Measurements from ENCODE around the gene NFKBIE. TPM values are rescaled to one million over a fixed set of nuclear protein-coding genes. Genes with fewer than 3 reads are reported as not detected.

Gene NFKBIE
- total and polyA plus RNA-seq, 2 of the 13 experiments (the other 11 are each of a cell fraction or from before 2014, with no cell fraction given), result 6.7 to 14.5 TPM

DNA sequence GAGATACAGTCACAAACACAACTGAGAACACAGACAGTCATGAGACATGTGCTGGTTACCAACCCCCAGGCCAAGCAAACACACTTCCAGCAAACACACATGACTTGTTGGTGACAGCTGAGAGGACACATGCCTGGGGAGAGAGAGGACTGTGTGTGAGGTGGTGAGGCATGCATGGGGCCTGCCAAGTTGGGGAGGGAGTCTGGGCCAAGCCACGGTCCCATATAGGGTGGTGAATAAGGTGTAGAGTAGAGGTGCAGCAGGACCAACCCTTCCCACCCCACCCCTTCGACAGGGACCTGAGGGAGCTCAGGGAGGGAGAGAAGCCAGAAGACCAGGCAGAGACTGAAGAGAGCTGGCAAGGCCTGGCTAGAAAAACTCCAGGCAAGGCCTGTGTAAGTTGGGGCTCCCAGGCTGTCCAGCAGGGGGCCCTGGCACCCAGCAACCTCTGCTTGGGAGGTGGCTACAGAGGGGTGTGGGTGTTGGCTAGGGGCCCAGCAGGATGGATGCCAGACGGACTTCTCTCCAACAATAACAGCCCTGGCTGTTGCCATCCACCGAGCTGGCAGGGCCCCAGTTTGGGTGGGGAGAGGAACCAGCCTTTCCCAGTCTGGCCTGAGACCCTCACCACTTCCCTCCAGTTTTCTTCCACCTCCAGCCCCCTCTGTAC, 43.9 kb downstream of the NFKBIE start (continued):
- TF ChIP-seq, protein P1, sequence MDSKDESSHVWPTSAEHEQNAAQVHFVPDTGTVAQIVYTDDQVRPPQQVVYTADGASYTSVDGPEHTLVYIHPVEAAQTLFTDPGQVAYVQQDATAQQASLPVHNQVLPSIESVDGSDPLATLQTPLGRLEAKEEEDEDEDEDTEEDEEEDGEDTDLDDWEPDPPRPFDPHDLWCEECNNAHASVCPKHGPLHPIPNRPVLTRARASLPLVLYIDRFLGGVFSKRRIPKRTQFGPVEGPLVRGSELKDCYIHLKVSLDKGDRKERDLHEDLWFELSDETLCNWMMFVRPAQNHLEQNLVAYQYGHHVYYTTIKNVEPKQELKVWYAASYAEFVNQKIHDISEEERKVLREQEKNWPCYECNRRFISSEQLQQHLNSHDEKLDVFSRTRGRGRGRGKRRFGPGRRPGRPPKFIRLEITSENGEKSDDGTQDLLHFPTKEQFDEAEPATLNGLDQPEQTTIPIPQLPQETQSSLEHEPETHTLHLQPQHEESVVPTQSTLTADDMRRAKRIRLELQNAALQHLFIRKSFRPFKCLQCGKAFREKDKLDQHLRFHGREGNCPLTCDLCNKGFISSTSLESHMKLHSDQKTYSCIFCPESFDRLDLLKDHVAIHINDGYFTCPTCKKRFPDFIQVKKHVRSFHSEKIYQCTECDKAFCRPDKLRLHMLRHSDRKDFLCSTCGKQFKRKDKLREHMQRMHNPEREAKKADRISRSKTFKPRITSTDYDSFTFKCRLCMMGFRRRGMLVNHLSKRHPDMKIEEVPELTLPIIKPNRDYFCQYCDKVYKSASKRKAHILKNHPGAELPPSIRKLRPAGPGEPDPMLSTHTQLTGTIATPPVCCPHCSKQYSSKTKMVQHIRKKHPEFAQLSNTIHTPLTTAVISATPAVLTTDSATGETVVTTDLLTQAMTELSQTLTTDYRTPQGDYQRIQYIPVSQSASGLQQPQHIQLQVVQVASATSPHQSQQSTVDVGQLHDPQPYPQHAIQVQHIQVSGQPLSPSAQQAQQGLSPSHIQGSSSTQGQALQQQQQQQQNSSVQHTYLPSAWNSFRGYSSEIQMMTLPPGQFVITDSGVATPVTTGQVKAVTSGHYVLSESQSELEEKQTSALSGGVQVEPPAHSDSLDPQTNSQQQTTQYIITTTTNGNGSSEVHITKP (CRISPR knock-in tag; IDR thresholded peaks at IDR 0.05; ENCODE audit: low read depth), result no peak
- TF ChIP-seq, protein P2, sequence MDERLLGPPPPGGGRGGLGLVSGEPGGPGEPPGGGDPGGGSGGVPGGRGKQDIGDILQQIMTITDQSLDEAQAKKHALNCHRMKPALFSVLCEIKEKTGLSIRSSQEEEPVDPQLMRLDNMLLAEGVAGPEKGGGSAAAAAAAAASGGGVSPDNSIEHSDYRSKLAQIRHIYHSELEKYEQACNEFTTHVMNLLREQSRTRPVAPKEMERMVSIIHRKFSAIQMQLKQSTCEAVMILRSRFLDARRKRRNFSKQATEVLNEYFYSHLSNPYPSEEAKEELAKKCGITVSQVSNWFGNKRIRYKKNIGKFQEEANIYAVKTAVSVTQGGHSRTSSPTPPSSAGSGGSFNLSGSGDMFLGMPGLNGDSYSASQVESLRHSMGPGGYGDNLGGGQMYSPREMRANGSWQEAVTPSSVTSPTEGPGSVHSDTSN (CRISPR knock-in tag; IDR thresholded peaks at IDR 0.05), result 0 out of 2 replicates have a peak, but pooled peaks have one; percentile 28
- TF ChIP-seq, protein P3, sequence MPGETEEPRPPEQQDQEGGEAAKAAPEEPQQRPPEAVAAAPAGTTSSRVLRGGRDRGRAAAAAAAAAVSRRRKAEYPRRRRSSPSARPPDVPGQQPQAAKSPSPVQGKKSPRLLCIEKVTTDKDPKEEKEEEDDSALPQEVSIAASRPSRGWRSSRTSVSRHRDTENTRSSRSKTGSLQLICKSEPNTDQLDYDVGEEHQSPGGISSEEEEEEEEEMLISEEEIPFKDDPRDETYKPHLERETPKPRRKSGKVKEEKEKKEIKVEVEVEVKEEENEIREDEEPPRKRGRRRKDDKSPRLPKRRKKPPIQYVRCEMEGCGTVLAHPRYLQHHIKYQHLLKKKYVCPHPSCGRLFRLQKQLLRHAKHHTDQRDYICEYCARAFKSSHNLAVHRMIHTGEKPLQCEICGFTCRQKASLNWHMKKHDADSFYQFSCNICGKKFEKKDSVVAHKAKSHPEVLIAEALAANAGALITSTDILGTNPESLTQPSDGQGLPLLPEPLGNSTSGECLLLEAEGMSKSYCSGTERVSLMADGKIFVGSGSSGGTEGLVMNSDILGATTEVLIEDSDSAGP (CRISPR knock-in tag; IDR thresholded peaks at IDR 0.05; ENCODE audit: borderline replicate concordance), result peak; percentile 75; the same call in 1 of the 2 replicates
- TF ChIP-seq ZBTB20 (CRISPR knock-in tag; IDR thresholded peaks at IDR 0.05; ENCODE audit: borderline replicate concordance, low read depth) (no peak), ZZZ3 (CRISPR knock-in tag; IDR thresholded peaks at IDR 0.05; ENCODE audit: borderline replicate concordance) (peak; percentile 68; the same call in 1 of the 2 replicates), ZNF333 (CRISPR knock-in tag; IDR thresholded peaks at IDR 0.05; ENCODE audit: borderline replicate concordance) (no peak), ZNF883 (CRISPR knock-in tag; IDR thresholded peaks at IDR 0.05; ENCODE audit: not compliant biosample characterization) (no peak), ELF3 (CRISPR knock-in tag; IDR thresholded peaks at IDR 0.05) (0 out of 2 replicates have a peak, but pooled peaks have one; percentile 38), CEBPG (CRISPR knock-in tag; IDR thresholded peaks at IDR 0.05) (no peak), STAG1 (CRISPR knock-in tag; IDR thresholded peaks at IDR 0.05) (peak; percentile 65)
- TF ChIP-seq, protein P4, sequence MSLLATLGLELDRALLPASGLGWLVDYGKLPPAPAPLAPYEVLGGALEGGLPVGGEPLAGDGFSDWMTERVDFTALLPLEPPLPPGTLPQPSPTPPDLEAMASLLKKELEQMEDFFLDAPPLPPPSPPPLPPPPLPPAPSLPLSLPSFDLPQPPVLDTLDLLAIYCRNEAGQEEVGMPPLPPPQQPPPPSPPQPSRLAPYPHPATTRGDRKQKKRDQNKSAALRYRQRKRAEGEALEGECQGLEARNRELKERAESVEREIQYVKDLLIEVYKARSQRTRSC (CRISPR knock-in tag; IDR thresholded peaks at IDR 0.05; ENCODE audit: low read depth), result no peak
- TF ChIP-seq, protein P5, sequence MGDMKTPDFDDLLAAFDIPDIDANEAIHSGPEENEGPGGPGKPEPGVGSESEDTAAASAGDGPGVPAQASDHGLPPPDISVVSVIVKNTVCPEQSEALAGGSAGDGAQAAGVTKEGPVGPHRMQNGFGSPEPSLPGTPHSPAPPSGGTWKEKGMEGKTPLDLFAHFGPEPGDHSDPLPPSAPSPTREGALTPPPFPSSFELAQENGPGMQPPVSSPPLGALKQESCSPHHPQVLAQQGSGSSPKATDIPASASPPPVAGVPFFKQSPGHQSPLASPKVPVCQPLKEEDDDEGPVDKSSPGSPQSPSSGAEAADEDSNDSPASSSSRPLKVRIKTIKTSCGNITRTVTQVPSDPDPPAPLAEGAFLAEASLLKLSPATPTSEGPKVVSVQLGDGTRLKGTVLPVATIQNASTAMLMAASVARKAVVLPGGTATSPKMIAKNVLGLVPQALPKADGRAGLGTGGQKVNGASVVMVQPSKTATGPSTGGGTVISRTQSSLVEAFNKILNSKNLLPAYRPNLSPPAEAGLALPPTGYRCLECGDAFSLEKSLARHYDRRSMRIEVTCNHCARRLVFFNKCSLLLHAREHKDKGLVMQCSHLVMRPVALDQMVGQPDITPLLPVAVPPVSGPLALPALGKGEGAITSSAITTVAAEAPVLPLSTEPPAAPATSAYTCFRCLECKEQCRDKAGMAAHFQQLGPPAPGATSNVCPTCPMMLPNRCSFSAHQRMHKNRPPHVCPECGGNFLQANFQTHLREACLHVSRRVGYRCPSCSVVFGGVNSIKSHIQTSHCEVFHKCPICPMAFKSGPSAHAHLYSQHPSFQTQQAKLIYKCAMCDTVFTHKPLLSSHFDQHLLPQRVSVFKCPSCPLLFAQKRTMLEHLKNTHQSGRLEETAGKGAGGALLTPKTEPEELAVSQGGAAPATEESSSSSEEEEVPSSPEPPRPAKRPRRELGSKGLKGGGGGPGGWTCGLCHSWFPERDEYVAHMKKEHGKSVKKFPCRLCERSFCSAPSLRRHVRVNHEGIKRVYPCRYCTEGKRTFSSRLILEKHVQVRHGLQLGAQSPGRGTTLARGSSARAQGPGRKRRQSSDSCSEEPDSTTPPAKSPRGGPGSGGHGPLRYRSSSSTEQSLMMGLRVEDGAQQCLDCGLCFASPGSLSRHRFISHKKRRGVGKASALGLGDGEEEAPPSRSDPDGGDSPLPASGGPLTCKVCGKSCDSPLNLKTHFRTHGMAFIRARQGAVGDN (CRISPR knock-in tag; IDR thresholded peaks at IDR 0.05), result peak; percentile 86
- TF ChIP-seq, protein P6, sequence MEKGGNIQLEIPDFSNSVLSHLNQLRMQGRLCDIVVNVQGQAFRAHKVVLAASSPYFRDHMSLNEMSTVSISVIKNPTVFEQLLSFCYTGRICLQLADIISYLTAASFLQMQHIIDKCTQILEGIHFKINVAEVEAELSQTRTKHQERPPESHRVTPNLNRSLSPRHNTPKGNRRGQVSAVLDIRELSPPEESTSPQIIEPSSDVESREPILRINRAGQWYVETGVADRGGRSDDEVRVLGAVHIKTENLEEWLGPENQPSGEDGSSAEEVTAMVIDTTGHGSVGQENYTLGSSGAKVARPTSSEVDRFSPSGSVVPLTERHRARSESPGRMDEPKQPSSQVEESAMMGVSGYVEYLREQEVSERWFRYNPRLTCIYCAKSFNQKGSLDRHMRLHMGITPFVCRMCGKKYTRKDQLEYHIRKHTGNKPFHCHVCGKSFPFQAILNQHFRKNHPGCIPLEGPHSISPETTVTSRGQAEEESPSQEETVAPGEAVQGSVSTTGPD (CRISPR knock-in tag; IDR thresholded peaks at IDR 0.05), result peak; percentile 18; the same call in 1 of the 2 replicates

Data from HepG2 (cell line).